GM12801 (cell line): ENCODE results near the gene ISG15.

Experiments
- TF ChIP-seq, protein P1 (sequence below): IDR thresholded peaks from one replicate; pipeline ENCODE4 v1.5.1; 2011; ENCODE audit warnings: control low read depth; ENCODE audit not compliant: insufficient read length; ENCODE audit errors: extremely low read depth

Gene ISG15

DNA sequence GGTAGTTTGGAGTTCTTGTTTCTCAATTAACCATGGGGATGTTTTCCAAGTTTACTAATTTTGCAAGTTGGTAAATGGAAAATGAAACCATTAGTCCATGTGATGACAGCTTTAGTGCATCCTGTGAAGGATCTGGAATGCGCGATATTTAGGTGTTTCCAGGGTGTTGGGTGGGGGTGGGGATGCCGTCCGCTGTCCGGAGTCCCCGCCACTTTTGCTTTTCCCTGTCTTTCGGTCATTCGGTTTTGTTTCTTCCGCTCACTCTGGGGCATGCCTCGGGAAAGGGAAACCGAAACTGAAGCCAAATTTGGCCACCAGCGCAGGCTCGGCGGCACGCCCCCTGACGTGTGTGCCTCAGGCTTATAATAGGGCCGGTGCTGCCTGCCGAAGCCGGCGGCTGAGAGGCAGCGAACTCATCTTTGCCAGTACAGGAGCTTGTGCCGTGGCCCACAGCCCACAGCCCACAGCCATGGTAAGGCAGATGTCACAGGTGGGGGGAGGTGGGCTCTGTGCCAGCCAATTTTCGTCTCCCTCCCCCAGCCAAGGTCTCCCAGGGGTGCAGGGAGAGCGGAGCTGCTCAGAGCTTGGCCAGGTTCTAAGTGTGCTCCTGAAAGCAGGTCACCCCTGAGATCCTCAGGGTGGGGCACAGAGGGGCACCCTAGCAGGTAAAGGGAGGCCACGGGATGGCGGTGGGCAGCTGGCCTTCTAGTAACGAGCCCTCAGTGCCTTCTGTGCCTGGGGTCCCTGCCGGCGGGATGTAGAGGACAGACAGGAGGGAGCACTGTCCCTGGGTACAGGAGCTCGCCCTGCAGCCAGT lies at the start of gene ISG15:
Gene ISG15 (plus strand): TSS at position 393 of the 817 bp plus-strand sequence. CDS start 77 bp downstream, at position 470.
- TF ChIP-seq, protein P1, sequence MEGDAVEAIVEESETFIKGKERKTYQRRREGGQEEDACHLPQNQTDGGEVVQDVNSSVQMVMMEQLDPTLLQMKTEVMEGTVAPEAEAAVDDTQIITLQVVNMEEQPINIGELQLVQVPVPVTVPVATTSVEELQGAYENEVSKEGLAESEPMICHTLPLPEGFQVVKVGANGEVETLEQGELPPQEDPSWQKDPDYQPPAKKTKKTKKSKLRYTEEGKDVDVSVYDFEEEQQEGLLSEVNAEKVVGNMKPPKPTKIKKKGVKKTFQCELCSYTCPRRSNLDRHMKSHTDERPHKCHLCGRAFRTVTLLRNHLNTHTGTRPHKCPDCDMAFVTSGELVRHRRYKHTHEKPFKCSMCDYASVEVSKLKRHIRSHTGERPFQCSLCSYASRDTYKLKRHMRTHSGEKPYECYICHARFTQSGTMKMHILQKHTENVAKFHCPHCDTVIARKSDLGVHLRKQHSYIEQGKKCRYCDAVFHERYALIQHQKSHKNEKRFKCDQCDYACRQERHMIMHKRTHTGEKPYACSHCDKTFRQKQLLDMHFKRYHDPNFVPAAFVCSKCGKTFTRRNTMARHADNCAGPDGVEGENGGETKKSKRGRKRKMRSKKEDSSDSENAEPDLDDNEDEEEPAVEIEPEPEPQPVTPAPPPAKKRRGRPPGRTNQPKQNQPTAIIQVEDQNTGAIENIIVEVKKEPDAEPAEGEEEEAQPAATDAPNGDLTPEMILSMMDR: no peak

DNA sequence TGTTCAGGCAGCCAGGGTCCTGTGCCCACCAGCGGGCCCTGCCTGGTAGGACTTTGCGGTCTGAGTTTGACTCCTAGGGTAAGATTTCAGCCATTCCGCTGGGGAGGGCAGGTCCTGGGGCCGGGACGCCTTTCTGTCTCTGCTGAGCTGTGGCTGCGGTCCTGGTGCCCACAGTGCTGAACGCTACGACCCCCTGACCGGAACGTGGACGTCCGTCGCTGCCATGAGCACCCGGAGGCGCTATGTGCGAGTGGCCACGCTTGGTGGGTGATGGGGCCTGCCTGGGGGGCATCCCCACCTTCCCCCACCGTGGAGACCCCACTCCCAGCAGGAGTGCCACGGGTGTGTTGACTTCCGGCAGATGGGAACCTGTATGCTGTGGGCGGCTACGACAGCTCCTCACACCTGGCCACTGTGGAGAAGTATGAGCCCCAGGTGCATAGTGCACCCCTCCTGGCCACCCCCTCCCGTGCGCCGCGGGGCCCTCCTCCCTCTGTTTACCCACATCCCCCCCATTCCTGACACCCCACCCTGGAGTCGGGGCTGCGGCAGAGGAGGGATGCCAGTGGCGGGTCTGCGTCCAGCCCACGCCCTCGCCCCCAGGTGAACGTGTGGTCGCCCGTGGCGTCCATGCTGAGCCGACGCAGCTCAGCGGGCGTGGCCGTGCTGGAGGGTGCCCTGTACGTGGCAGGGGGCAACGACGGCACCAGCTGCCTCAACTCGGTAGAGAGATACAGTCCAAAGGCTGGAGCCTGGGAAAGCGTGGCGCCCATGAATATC lies 49.4 kb upstream of the ISG15 start:
- TF ChIP-seq, protein P1: no peak

DNA sequence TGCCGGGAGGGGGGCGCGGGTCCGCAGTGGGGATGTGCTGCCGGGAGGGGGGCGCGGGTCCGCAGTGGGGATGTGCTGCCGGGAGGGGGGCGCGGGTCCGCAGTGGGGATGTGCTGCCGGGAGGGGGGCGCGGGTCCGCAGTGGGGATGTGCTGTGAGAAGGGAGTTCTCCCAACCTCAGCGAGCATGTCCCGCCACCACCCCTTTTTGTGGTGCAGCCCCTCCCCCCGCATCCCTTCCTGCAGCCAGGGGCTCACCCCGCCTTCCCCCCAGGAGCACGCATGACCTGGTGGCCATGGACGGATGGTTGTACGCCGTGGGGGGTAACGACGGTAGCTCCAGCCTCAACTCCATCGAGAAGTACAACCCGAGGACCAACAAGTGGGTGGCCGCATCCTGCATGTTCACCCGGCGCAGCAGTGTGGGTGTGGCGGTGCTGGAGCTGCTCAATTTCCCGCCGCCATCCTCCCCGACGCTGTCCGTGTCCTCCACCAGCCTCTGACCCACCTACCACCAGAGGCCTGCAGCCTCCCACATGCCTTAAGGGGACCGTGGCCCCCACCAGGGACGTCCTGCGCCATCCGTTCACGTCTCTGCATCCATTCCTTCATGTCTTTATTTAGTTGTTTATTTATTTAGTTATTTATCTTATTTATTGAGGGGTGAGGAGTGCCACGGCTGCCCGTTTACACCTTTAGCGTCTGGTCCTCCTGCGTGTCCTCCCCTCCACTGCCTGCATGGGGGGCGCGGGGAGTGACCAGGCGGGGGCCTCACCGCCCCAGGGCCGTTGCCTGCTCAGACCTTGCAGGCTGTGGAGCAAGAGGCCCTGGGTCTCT lies 48.4 kb upstream of the ISG15 start:
- TF ChIP-seq, protein P1: no peak

DNA sequence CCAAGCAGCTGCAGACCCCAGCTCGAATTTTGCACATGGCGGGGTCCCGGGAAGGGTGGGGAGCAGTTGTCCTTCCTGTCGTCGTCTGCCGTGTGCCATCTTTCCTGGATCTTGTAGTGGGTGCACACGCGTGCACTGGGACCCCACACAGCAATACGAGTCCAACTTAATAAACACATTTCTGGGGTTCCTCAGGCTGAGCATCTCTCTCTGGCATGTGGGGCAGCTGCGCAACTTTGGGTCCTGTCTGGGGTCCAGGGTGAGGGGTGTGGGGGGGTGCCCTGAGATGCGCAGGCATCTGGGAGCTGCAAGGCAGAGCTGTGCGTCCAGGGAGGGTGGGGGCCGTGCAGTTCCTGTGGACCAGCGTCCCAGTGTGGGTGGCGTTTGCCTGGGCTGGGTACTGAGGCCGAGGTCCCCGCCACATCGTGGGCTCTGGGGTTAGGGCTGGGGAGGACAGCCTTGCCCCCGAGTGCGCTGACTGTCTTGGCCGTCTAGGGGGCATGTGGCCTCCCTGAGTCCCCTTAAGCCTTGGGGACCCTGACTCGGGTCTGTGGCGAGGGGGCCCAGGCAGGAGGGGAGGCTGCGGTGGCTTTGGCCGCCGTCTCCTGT lies 47.7 kb upstream of the ISG15 start:
- TF ChIP-seq, protein P1: no peak

DNA sequence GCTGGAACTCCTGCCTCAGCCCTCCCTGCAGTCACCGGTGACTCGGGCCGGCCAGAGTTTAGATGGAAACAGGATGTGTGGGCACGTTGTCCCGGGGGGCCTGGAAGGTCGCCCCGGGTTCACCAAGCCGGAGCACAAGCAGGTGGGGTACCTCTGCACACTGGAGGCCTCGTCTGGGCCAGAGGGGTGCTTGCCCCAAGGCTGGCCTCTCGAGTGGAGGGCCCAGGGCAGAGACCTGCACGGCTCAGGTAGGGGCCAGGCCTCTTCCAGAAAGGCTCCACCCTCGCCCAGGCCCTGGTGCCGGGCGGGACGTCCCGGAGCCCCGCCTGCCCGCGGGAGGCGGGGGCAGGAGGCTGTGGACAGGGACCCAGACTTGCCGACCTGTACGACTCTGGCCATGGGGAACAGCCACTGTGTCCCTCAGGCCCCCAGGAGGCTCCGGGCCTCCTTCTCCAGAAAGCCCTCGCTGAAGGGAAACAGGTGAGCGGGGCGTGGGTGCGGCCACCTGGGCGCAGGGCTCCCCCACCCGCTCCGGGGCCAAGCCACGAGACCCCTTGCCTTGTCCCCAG lies 47.1 kb upstream of the ISG15 start, which contains the start of gene PLEKHN1:
Gene PLEKHN1 (plus strand): TSS at position 348 of the 569 bp plus-strand sequence. CDS start 50 bp downstream, at position 398.
- TF ChIP-seq, protein P1: no peak

DNA sequence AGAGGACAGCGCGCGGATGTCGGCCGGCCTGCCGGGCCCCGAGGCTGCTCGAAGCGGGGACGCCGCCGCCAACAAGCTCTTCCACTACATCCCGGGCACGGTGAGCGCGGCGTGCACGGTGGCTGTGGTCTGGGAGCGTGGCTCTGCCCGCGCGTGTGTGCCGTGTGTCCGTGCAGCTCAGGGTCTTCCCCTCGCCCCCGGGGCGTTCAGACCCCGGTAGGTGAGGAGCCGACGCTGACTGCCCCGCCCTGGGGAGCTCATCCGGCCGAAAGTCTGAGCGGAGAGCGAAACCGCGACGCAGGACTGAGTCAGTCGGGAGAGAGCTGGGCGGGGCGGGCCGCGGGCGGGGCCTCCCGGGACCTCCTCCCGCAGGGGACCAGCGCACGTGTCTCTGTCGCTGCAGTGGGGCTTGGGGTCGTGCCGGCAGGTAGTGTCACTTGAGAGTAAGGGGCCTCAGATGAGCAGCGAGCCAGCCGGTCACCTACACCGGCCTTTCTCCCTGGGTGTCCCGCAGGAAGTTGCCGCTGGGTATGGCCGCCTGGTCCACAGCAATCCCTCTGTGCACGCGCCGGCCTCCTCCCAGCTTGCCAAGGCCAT lies 46.5 kb upstream of the ISG15 start:
- TF ChIP-seq, protein P1: no peak
